Right atrium auricular region (tissue), 2 donors: ENCODE measurements around the gene NDUFA3. TPM values are rescaled to one million over a fixed set of nuclear protein-coding genes. Genes with fewer than 3 reads are reported as not detected.

ENCODE experiments used
- DNase-seq: peaks from one replicate; pipeline ENCODE4 v3.0.0-alpha.2; 2019; ENCODE audit warnings: low spot score
- H3K27ac ChIP-seq, 2 donors: fragments of 200-600 bp; sonication (generic); 1 replicate in 1 of 2; 2 replicates in 1 of 2; pipeline ENCODE4 v1.5.1; 2016 to 2019
- H3K27me3 ChIP-seq, 2 donors: fragments of 200-600 bp; sonication (generic); one replicate each; pipeline versions ENCODE4 v1.5.1 to v1.6.0; 2017 to 2019
- H3K36me3 ChIP-seq: fragments of 200-600 bp; sonication (generic); one replicate; pipeline ENCODE4 v1.5.1; 2016
- H3K4me1 ChIP-seq, 2 donors: fragments of 200-600 bp; sonication (generic); one replicate each; pipeline versions ENCODE4 v1.5.1 to v1.6.0; 2017 to 2019
- H3K4me3 ChIP-seq, 2 donors: fragments of 200-600 bp; sonication (generic); 1 replicate in 1 of 2; 2 replicates in 1 of 2; pipeline ENCODE4 v1.5.1; 2017 to 2019; ENCODE audit warnings: mild to moderate bottlenecking in 1 of 2, moderate library complexity in 1 of 2
- H3K9me3 ChIP-seq, 2 donors: fragments of 200-600 bp; sonication (generic); one replicate each; pipeline ENCODE4 v1.5.1; 2019
- CTCF ChIP-seq, 2 donors: fragments of 200-600 bp; sonication (generic); IDR thresholded peaks; one replicate each; pipeline ENCODE4 v1.5.1; 2019; ENCODE audit warnings: antibody characterized with exemption in 2 of 2
- total RNA-seq, 2 donors: library from RNA; depleted of rRNA; stranded (reverse); fragments of >200 nt; gene quantifications; one replicate each; pipeline ENCODE4 v1.1.0, GENCODE V29; 2016

The NDUFA3 gene
- total RNA-seq, 2 donors from 2014 or later: 51.3 to 108 TPM

- DNase-seq: no peak
- Histone ChIP-seq H3K36me3 (peaks cover 67% of the 10 kb centered on the region), H3K4me1 (no peaks in the 10 kb centered on the region), H3K27ac (no peak overlapping the region), H3K27me3 (no peaks in the 10 kb centered on the region), H3K4me3 (no peak overlapping the region), H3K9me3 (no peaks in the 10 kb centered on the region)
- no peak for TF ChIP-seq CTCF (IDR thresholded peaks at IDR 0.05)
Observed at GRCh38 chr19:54129617-54129996, 27.0 kb downstream of the NDUFA3 start.

- no peaks in the 10 kb centered on the region for H3K9me3 ChIP-seq
- DNase-seq: no peak
- H3K4me1 ChIP-seq: peaks cover 0 to 15% of the 10 kb centered on the region in 2 donors
- no peak for TF ChIP-seq CTCF (IDR thresholded peaks at IDR 0.05)
- no peaks in the 10 kb centered on the region for H3K27me3 ChIP-seq
- H3K27ac ChIP-seq: no peak overlapping the region
- peaks cover 31% of the 10 kb centered on the region for H3K36me3 ChIP-seq
- H3K4me3 ChIP-seq: no peak overlapping the region
Observed at GRCh38 chr19:54133312-54133956, 30.8 kb downstream of the NDUFA3 start.

GRCh38 chr19:54133957-54134590 is 31.4 kb downstream of the NDUFA3 start:
- H3K36me3 ChIP-seq: peaks cover 25% of the 10 kb centered on the region
- no peak for DNase-seq
- peaks cover 0 to 21% of the 10 kb centered on the region in 2 donors for H3K4me1 ChIP-seq
- H3K4me3 ChIP-seq: no peak overlapping the region
- no peaks in the 10 kb centered on the region for H3K27me3 ChIP-seq
- no peak overlapping the region for H3K27ac ChIP-seq
- no peak for TF ChIP-seq CTCF (IDR thresholded peaks at IDR 0.05)
- no peaks in the 10 kb centered on the region for H3K9me3 ChIP-seq

GRCh38 chr19:54136086-54136863 is 33.6 kb downstream of the NDUFA3 start:
- no peak for TF ChIP-seq CTCF (IDR thresholded peaks at IDR 0.05)
- Histone ChIP-seq H3K4me1 (peaks cover 0 to 40% of the 10 kb centered on the region in 2 donors), H3K27ac (no peak overlapping the region), H3K27me3 (no peaks in the 10 kb centered on the region), H3K36me3 (peaks cover 7% of the 10 kb centered on the region), H3K4me3 (peak overlapping the region; percentile 15 to 51), H3K9me3 (no peaks in the 10 kb centered on the region)
- peak; percentile 59 for DNase-seq

- Histone ChIP-seq H3K9me3 (no peaks in the 10 kb centered on the region), H3K4me1 (peaks cover 0 to 44% of the 10 kb centered on the region in 2 donors), H3K36me3 (no peaks in the 10 kb centered on the region), H3K27me3 (no peaks in the 10 kb centered on the region), H3K27ac (peak overlapping the region; percentile 92 to 97), H3K4me3 (peak overlapping the region; percentile 97 to 99)
- DNase-seq: peak; percentile 100
- no peak for TF ChIP-seq CTCF (IDR thresholded peaks at IDR 0.05)
Observed at GRCh38 chr19:54136864-54137698, 34.4 kb downstream of the NDUFA3 start.
